GM21619 (cell line): Measurements from ENCODE around the gene ITGA11.

Experiments
- ATAC-seq: cut with Tn5 transposase; IDR thresholded peaks from one replicate; pipeline ENCODE4 v1.9.1; 2021; ENCODE audit not compliant: unreplicated experiment

ITGA11 gene

GRCh38 chr15:68298336-68298735 is 133.6 kb downstream of the ITGA11 start:
- no peak for ATAC-seq

GRCh38 chr15:68295014-68295805 is 136.8 kb downstream of the ITGA11 start:
- ATAC-seq = no peak

DNA sequence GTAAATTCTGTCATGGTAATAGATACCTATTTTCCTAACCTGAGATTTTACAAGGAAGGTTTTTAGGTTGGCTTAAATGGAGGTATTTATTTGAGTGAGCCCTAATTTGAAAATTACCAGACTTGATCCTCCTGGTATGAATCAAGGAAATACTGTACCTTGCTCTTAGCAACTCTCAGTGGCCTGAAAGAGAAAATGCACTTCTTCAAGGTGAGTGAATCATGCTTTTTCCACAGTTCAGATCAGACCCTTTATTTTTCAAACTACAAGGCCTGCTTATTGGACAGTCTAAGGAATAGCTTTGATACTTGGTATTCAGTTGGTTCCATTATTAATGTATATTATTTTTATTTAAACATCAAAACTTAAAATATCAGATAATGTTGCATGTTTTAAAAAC is 139.0 kb downstream of the ITGA11 start:
- ATAC-seq = no peak

- ATAC-seq = no peak
These were observed 139.7 kb downstream of the ITGA11 start for GRCh38 chr15:68292157-68292781.

- ATAC-seq = no peak
These were observed 141.2 kb downstream of the ITGA11 start for GRCh38 chr15:68290715-68291114.

DNA sequence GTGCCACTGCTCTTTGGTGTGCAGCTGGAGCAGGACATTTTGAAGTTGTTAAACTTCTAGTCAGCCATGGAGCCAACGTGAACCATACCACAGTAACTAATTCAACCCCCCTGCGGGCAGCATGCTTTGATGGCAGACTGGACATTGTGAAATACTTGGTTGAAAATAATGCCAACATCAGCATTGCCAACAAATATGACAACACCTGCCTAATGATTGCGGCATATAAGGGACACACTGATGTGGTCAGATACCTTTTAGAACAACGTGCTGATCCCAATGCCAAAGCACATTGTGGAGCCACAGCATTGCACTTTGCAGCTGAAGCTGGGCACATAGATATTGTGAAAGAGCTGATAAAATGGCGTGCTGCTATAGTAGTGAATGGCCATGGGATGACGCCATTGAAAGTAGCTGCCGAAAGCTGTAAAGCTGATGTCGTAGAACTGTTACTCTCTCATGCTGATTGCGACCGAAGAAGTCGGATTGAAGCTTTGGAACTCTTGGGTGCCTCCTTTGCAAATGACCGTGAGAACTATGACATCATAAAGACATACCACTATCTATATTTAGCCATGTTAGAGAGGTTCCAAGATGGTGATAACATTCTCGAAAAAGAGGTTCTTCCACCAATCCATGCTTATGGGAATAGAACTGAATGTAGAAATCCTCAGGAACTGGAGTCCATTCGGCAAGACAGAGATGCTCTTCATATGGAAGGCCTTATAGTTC is 142.2 kb downstream of the ITGA11 start:
- no peak for ATAC-seq

GRCh38 chr15:68289057-68289456 is 142.9 kb downstream of the ITGA11 start:
- ATAC-seq = no peak

- no peak for ATAC-seq
These were observed 145.7 kb downstream of the ITGA11 start for GRCh38 chr15:68286256-68286655.

GRCh38 chr15:68285259-68285980 is 146.5 kb downstream of the ITGA11 start:
- ATAC-seq = no peak

DNA sequence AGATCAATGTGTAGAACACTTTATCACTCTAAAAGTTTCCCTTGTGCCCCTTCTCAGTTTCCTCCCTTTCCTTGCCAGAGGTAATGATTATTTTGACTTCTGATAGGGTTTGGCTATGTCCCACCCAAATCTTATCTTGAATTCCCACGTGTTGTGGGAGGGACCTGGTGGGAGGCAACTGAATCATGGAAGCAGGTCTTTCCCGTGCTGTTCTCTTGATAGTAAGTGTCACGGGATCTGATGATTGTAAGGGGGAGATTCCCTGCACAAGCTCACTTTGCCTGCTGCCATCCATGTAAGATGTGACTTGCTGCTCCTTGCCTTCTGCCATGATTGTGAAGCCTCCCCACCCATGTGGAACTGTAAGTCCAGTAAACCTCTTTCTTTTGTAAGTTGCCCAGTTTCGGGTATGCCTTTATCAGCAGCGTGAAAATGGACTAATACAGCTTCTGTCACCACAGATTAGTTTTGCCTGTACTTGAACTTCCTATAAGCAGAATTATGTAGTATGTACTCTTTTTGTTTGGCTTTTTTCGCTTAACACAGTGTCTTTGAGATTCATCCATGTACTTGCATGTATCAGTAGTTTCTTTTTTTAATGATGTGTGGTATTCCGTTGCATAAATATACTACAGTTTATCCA is 147.2 kb downstream of the ITGA11 start:
- ATAC-seq = no peak

DNA sequence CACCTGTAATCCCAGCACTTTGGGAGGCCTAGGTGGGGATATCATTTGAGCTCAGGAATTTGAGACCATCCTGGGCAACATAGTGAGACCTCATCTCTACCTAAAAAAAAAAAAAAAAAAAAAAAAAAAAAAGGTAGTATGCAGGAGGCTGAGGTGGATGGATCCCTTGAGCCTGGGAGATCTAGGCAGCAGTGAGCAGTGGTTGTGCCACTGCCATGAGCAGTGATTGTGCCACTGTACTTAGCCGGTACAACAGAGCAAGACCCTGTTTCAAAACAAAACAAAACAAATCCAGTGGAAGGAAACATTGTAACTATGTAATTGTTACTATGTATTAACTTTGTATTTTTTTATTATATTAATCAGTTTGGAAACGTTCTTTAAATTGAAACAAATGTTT is 148.6 kb downstream of the ITGA11 start:
- no peak for ATAC-seq

- ATAC-seq = no peak
These were observed 151.0 kb downstream of the ITGA11 start for GRCh38 chr15:68281008-68281407.

DNA sequence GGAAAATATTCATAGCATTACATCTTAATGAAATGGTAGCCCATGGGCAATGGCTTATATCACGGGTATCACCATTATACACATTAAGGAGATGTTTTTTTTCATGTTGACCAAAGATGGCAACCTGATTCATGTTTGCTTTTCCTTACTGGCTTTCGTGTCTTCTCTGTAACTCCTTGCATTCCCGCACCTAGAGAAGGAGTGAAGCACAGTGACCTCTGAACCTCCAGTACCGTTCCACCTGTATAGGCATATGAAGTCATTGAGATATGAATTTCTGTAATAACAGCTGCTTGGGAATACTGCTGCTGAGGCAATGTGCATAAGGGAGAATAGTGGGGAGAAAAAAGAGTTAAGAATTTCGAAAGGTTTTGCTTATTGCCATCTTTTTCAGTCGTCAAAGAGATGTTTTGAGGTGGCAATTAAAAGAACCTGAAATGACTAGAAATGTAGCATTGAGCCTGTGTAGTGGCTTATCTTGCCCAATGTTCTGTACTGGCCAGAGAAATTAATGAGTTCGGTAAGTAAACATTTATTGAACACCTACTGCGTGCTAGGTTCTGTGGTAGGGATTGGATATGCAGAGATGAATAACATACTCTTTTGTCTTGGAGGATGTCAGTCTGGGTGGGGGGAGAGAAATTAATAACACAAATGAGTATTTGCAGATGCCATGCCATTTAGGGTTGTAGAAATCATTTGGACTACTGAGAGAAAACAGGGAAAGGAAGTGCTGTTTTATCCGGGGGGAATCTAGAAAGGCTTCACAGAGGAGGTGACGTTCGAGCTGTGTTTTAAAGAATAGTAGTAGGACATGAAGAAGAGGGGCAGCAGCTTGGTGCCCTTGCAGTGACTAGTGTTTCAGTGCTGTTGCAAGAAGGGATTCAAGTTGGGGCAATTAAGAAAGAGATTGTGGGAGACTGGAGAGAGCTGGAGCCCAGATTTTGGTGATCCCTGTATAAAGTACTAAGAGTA is 151.9 kb downstream of the ITGA11 start:
- no peak for ATAC-seq

DNA sequence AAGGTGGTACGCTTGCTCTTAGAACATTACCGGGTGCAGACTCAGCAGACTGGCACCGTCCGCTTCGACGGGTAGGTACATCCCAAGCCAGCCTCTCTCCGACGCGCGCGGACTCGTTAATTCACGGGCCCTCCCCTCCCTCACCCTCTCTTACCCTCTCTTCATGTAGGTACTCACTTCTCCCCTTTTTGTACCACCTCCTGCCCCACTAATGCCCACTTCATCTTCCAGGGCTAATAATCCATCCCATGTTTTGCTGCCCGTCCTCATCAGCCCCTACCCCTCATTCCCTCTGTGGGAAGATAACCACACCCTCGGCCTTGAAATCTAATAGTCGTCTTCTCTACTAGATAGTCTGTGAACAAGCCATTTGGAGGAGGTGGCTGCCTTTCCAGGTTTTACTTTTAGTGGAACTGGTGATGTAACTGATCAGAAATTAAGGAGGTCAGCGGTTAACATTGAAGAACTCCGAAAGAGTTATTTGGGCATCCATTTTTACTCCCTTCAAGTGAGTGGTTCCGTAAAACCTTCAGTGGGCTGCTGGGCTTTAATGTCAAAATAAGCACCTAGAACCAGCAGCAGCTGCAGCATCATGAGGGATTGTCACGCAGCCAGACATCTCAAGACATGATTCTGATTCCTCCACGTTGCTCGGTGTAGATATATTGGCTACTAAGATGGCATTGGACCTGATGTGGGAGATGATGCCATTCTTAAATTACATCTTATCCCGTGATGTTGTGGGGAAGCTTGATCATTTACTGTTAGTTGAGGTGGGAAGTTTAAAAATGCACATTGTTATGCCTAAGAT is 153.2 kb downstream of the ITGA11 start:
- no peak for ATAC-seq

GRCh38 chr15:68278345-68278594 is 153.7 kb downstream of the ITGA11 start:
- no peak for ATAC-seq

DNA sequence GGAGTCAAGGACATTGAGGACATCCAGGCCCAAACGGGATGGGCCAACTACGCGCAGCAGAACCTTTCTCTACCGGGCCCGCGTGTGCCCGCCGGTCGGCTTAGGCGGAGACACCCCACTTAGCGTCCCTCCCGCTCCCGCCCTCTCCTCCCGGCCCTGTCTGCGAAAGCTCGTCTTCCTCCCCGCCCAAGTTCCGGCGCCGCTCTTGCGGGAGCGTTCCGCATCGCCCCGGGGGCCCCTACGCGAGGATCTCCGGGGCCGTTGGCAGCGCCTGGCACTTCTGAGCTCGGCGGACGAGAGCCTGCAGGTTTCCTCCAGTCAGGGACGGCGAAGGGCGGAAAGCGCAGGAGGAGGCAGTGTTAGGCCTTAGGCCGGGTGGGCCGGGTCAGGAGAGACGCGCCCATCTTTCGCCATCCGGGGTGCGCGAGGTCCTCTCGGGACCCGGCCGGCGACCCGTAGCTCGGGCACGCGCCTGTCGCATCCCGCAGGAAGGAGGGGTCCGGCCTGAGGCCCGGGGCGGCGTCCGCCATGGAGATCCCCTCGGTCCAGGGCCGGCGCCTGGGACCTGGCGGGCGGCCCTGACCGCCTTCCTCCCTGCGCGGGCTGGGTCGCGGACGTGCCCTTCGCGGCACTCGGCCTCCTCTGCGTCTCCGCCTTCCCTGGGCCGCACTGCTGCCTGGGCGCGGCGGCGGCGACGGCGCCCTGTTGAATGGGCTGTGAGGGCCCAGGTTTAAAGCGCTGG is 154.2 kb downstream of the ITGA11 start, which contains the start of gene FEM1B:
FEM1B (plus strand) TSS at position 143 of the 742 bp plus-strand sequence. CDS start 673 bp downstream, outside the sequence.
- ATAC-seq = peak; percentile 79

DNA sequence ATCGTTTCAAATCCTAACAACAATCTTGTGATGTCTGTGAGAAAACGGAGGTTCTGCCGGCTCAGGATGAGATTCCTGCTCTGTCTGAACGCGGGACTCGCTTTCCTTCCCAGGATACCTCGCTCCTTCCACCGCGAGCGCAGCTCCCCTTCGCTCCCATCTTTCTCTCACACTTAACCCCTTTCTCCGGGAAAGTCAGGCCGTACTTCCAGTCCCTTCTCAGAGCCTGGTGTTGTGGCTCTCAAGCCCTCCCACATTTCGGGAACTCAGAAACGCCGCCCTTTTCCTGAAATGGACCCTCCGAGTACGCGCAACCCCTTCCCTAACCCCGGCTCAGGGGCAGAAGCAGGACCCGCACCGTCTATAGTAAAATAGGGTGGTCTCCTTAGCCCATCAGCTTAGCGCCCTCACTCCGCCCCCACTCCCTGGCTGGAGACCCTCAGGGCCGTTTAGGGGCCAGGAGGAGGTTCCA is 154.8 kb downstream of the ITGA11 start:
- no peak for ATAC-seq

GRCh38 chr15:68276668-68277067 is 155.3 kb downstream of the ITGA11 start:
- ATAC-seq = no peak
